IMR-90 (cell line): ENCODE results near the gene DOLPP1. TPM values are rescaled to one million over a fixed set of nuclear protein-coding genes. Genes with fewer than 3 reads are reported as not detected.

Source experiments
- ATAC-seq: fragments of 200-7000 bp; cut with Tn5 transposase; 2 replicates; pipeline ENCODE4 v1.9.1; 2020; ENCODE audit warnings: low read depth, mild to moderate bottlenecking, moderate library complexity
- BruUV-seq: library from RNA; stranded (reverse); fragments of 400-500 nt; replicated peaks from 2 replicates; lab custom pipeline; 2021; lab: Mats Ljungman, UMichigan
- CTCF ChIA-PET: fragments of 300-600 bp; formaldehyde crosslinking; extraction: SDS; loops from one replicate; lab custom pipeline; 2021; ENCODE audit warnings: antibody characterized with exemption; lab: Yijun Ruan, JAX
- POLR2A ChIA-PET: fragments of 300-600 bp; sonication (Branson Sonifier 250); formaldehyde crosslinking; loops from one replicate; lab custom pipeline; 2022; ENCODE audit warnings: antibody characterized with exemption; ENCODE audit not compliant: unreplicated experiment; lab: Charles Lee
- DNase-seq: peaks from one replicate; pipeline ENCODE4 v3.0.0; 2013
- H2AFZ ChIP-seq: replicated peaks from 2 replicates; pipeline ENCODE3; 2013; ENCODE audit warnings: low read length, mild to moderate bottlenecking; ENCODE audit not compliant: poor library complexity
- H2AK5ac ChIP-seq: 2 replicates; pipeline ENCODE4 v1.6.1; 2013; ENCODE audit warnings: low read depth, low read length, inconsistent platforms
- H2AK9ac ChIP-seq: replicated peaks from 2 replicates; pipeline ENCODE3; 2013; ENCODE audit warnings: mild to moderate bottlenecking, low read depth, low read length, moderate library complexity; ENCODE audit not compliant: poor library complexity
- H2BK120ac ChIP-seq: 2 replicates; pipeline ENCODE4 v1.6.1; 2013; ENCODE audit warnings: low read depth, low read length, inconsistent platforms
- H2BK15ac ChIP-seq: 3 replicates; pipeline ENCODE4 v1.6.1; 2013; ENCODE audit warnings: low read depth, low read length, inconsistent platforms
- H2BK20ac ChIP-seq: 2 replicates; pipeline ENCODE4 v1.6.1; 2013; ENCODE audit warnings: low read depth, mild to moderate bottlenecking, inconsistent platforms, low read length, moderate library complexity
- H2BK5ac ChIP-seq: 2 replicates; pipeline ENCODE4 v1.6.1; 2013; ENCODE audit warnings: mild to moderate bottlenecking, low read depth, low read length, inconsistent platforms; ENCODE audit not compliant: poor library complexity, severe bottlenecking
- H3K14ac ChIP-seq: replicated peaks from 2 replicates; pipeline ENCODE4 v1.6.1; 2013; ENCODE audit warnings: low read depth, low read length, inconsistent platforms
- H3K18ac ChIP-seq: 2 replicates; pipeline ENCODE4 v1.6.1; 2013; ENCODE audit warnings: low read depth, low read length, control low read depth
- H3K23ac ChIP-seq: 2 replicates; pipeline ENCODE4 v1.6.1; 2013; ENCODE audit warnings: low read depth, low read length, inconsistent platforms
- H3K27ac ChIP-seq: 2 replicates; pipeline ENCODE4 v1.5.1; 2013; ENCODE audit warnings: mild to moderate bottlenecking, control low read depth, low read length; ENCODE audit not compliant: insufficient read depth
- H3K27me3 ChIP-seq: 2 replicates; pipeline ENCODE4 v1.6.1; 2013; ENCODE audit warnings: low read length; ENCODE audit not compliant: control insufficient read depth, insufficient read depth
- H3K36me3 ChIP-seq: 2 replicates; pipeline ENCODE4 v1.6.1; 2013; ENCODE audit warnings: low read length, mixed read lengths; ENCODE audit not compliant: control insufficient read depth, insufficient read depth
- H3K4ac ChIP-seq: 2 replicates; pipeline ENCODE4 v1.6.1; 2013; ENCODE audit warnings: low read depth, low read length, inconsistent platforms
- H3K4me1 ChIP-seq: 2 replicates; pipeline ENCODE4 v1.6.1; 2013; ENCODE audit warnings: low read length, mixed read lengths; ENCODE audit not compliant: control insufficient read depth, insufficient read depth
- H3K4me2 ChIP-seq: 2 replicates; pipeline ENCODE4 v1.6.1; 2013; ENCODE audit warnings: low read depth, mild to moderate bottlenecking, control low read depth, low read length, moderate library complexity
- H3K4me3 ChIP-seq: 2 replicates; pipeline ENCODE4 v1.5.1; 2013; ENCODE audit warnings: low read depth, mild to moderate bottlenecking, control low read depth, low read length, moderate library complexity; ENCODE audit not compliant: insufficient read depth
- H3K56ac ChIP-seq: 2 replicates; pipeline ENCODE4 v1.6.1; 2013; ENCODE audit warnings: low read length, inconsistent platforms; ENCODE audit not compliant: insufficient read depth; ENCODE audit errors: extremely low read depth
- H3K79me1 ChIP-seq, 2 experiments: 2 replicates each; pipeline ENCODE4 v1.6.1; 2013; ENCODE audit warnings: low read length in 2 of 2, inconsistent platforms in 1 of 2, low read depth in 1 of 2
- H3K9ac ChIP-seq: 2 replicates; pipeline ENCODE4 v1.6.1; 2013; ENCODE audit warnings: low read depth, low read length, control low read depth
- H3K9me1 ChIP-seq: 2 replicates; pipeline ENCODE4 v1.6.1; 2013; ENCODE audit warnings: low read length, inconsistent platforms; ENCODE audit not compliant: insufficient read depth
- H3K9me3 ChIP-seq: 2 replicates; pipeline ENCODE4 v1.6.1; 2013; ENCODE audit warnings: low read length; ENCODE audit not compliant: control insufficient read depth, insufficient read depth
- H4K20me1 ChIP-seq: 2 replicates; pipeline ENCODE4 v1.6.1; 2013; ENCODE audit warnings: low read length, inconsistent platforms; ENCODE audit not compliant: insufficient read depth
- H4K5ac ChIP-seq: 2 replicates; pipeline ENCODE4 v1.6.1; 2013; ENCODE audit warnings: mild to moderate bottlenecking, low read depth, low read length, control low read depth
- H4K8ac ChIP-seq, 2 experiments: 2 replicates each; pipeline ENCODE4 v1.6.1; 2013; ENCODE audit warnings: low read depth in 2 of 2, low read length in 2 of 2, control low read depth in 1 of 2, inconsistent platforms in 1 of 2
- H4K91ac ChIP-seq: 2 replicates; pipeline ENCODE4 v1.6.1; 2013; ENCODE audit warnings: low read depth, low read length, inconsistent platforms; ENCODE audit not compliant: insufficient read depth
- BHLHE40 ChIP-seq: fragments of 150-350 bp; IDR thresholded peaks from 2 replicates; pipeline ENCODE4 v1.6.1; 2016; ENCODE audit warnings: mild to moderate bottlenecking, low read depth, low read length
- CEBPB ChIP-seq: IDR thresholded peaks from 2 replicates; pipeline ENCODE4 v1.6.1; 2012; ENCODE audit warnings: low read depth, low read length, improper control_type of control experiment
- CHD1 ChIP-seq: IDR thresholded peaks from 2 replicates; pipeline ENCODE4 v1.6.1; 2012; ENCODE audit warnings: low read depth, low read length, improper control_type of control experiment
- FOS ChIP-seq: fragments of 150-350 bp; IDR thresholded peaks from 2 replicates; pipeline ENCODE4 v1.6.1; 2016; ENCODE audit warnings: low read depth, low read length
- MAFK ChIP-seq: IDR thresholded peaks from 2 replicates; pipeline ENCODE4 v1.6.1; 2012; ENCODE audit warnings: low read depth, low read length, improper control_type of control experiment
- MAZ ChIP-seq: IDR thresholded peaks from 2 replicates; pipeline ENCODE4 v1.6.1; 2012; ENCODE audit warnings: low read depth, mild to moderate bottlenecking, low read length, improper control_type of control experiment, moderate library complexity, borderline replicate concordance
- MXI1 ChIP-seq: IDR thresholded peaks from 2 replicates; pipeline ENCODE4 v1.6.1; 2012; ENCODE audit warnings: low read depth, mild to moderate bottlenecking, low read length, moderate library complexity, borderline replicate concordance
- NFE2L2 ChIP-seq: fragments of 150-350 bp; IDR thresholded peaks from 2 replicates; pipeline ENCODE4 v1.6.1; 2016; ENCODE audit warnings: low read depth, mild to moderate bottlenecking, low read length
- POLR2A ChIP-seq: IDR thresholded peaks from 2 replicates; pipeline ENCODE4 v1.6.1; 2012; ENCODE audit warnings: mild to moderate bottlenecking, low read depth, low read length
- RAD21 ChIP-seq: IDR thresholded peaks from 2 replicates; pipeline ENCODE4 v1.6.1; 2012; ENCODE audit warnings: low read length, improper control_type of control experiment
- RCOR1 ChIP-seq: IDR thresholded peaks from 2 replicates; pipeline ENCODE4 v1.6.1; 2012; ENCODE audit warnings: mild to moderate bottlenecking, low read length, improper control_type of control experiment; ENCODE audit not compliant: insufficient replicate concordance
- RFX5 ChIP-seq: IDR thresholded peaks from 2 replicates; pipeline ENCODE4 v1.8.0; 2012; ENCODE audit warnings: low read depth, mild to moderate bottlenecking, low read length, moderate library complexity
- SMC3 ChIP-seq: fragments of 150-350 bp; IDR thresholded peaks from 2 replicates; pipeline ENCODE4 v1.6.1; 2016; ENCODE audit warnings: low read depth, mild to moderate bottlenecking, antibody characterized with exemption, low read length, moderate library complexity
- WGBS, 2 experiments: methylation state at CpG; one replicate each; pipeline versions ENCODE4 v1.1.5 to v1.1.7; 2013; ENCODE audit warnings: missing lambda C conversion rate in 2 of 2; ENCODE audit not compliant: insufficient read length in 1 of 2; ENCODE audit errors: extremely low coverage in 2 of 2; 5-methylcytosine and 5-hydroxymethylcytosine counted together
- dilution Hi-C: fragments of 300-500 bp; cut with HindIII; formaldehyde crosslinking; loops from one replicate; pipeline ENCODE4 v1.14.3; 2018; ENCODE audit warnings: low sequenced_read_pairs; ENCODE audit not compliant: unreplicated experiment
- in situ Hi-C: fragments of 300-500 bp; cut with MboI; formaldehyde crosslinking; loops from 3 replicates; pipeline ENCODE4 v1.14.3; 2019; ENCODE audit warnings: low sequenced_read_pairs, inconsistent platforms, mixed read lengths
- intact Hi-C: fragments of 100-400 bp; cut with micrococcal nuclease; formaldehyde crosslinking; loops from 2 replicates; pipeline ENCODE4 v1.10.0; 2022
- polyA plus RNA-seq, 3 experiments: library from polyadenylated mRNA; depleted of rRNA; stranded (reverse); fragments of >200 nt; gene quantifications; 2 replicates each; pipeline ENCODE4 v1.2.3, GENCODE V29; 2012; ENCODE audit warnings: low replicate concordance in 1 of 3
- total RNA-seq: library from RNA; depleted of rRNA; stranded (reverse); fragments of >200 nt; gene quantifications from 2 replicates; pipeline ENCODE4 v1.2.3, GENCODE V29; 2012
- TF ChIP-seq, protein P1 (sequence below): conservative IDR thresholded peaks from 2 replicates; pipeline ENCODE4 v1.5.1; 2012; ENCODE audit warnings: mild to moderate bottlenecking, low read depth, low read length, improper control_type of control experiment
- TF ChIP-seq, protein P2 (sequence below): fragments of 150-350 bp; IDR thresholded peaks from 2 replicates; pipeline ENCODE4 v1.6.1; 2017; ENCODE audit warnings: mild to moderate bottlenecking, antibody characterized with exemption, low read length, low read depth
- TF ChIP-seq, protein P3 (sequence below): fragments of 150-350 bp; IDR thresholded peaks from 2 replicates; pipeline ENCODE4 v1.6.1; 2016; ENCODE audit warnings: low read depth, mild to moderate bottlenecking, low read length, moderate library complexity, borderline replicate concordance

Gene DOLPP1
- total and polyA plus RNA-seq, 2 of the 4 experiments (the other 2 are of a cell fraction) = 7.0 to 16.5 TPM

DNA sequence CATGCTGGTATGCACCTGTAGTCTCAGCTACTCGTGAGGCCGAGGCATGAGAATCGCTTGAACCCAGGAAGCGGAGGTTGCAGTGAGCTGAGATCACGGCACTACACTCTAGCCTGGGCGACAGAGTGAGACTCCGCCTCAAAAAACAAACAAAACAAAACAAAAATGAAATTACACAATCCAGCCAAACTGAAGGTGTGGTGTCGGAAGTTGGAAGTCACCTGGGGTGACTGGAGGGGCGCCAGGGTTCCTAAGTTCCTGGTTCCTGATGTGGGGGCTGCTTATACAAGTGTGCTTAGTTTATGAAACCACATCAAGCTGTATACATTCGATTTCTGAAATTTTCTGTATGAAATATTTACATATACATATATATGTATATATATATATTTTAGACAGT, 3.7 kb upstream of the DOLPP1 start:
- Histone ChIP-seq H4K91ac (no peak overlapping the region), H3K56ac (no peak overlapping the region), H3K14ac (no peak overlapping the region), H2BK15ac (no peak overlapping the region), H3K27me3 (no peaks in the 10 kb centered on the region), H4K8ac (no peak overlapping the region), H3K4ac (no peak overlapping the region), H2AK9ac (no peak overlapping the region), H3K36me3 (no peaks in the 10 kb centered on the region), H2AK5ac (no peak overlapping the region), H2BK120ac (no peak overlapping the region), H2AFZ (no peak overlapping the region), H3K4me2 (no peak overlapping the region), H3K4me3 (no peak overlapping the region), H2BK5ac (no peak overlapping the region), H4K5ac (no peak overlapping the region), H2BK20ac (no peak overlapping the region), H3K27ac (no peak overlapping the region), H3K23ac (no peak overlapping the region), H3K9me3 (no peaks in the 10 kb centered on the region), H3K79me1 (peaks cover 9 to 19% of the 10 kb centered on the region in 2 experiments; a peak in 3 of 4 replicates), H3K18ac (no peak overlapping the region), H3K9me1 (peaks cover 2% of the 10 kb centered on the region; the same call in 1 of the 2 replicates), H4K20me1 (no peaks in the 10 kb centered on the region), H3K9ac (no peak overlapping the region), H3K4me1 (peaks cover 7% of the 10 kb centered on the region; the same call in 1 of the 2 replicates)
- WGBS, 2 experiments = 100% methylated on average over 1 of the region's 10 CpGs; no CpG with 5 or more reads in 1 of the 2 experiments
- in situ Hi-C loops (no loop called here), intact Hi-C loops (no loop called here), dilution Hi-C loops (no loop called here)
- no peak for DNase-seq
- no peak for ATAC-seq
- POLR2A ChIA-PET = no interaction called here
- no TSS peak for BruUV-seq
- CTCF ChIA-PET = no interaction called here
- TF ChIP-seq MAFK (no peak), CHD1 (no peak), FOS (no peak), RFX5 (no peak), MAZ (no peak), RCOR1 (no peak), CEBPB (no peak), MXI1 (no peak), BHLHE40 (no peak), RAD21 (no peak), NFE2L2 (no peak), POLR2A (no peak), SMC3 (no peak)
- TF ChIP-seq, protein P1, sequence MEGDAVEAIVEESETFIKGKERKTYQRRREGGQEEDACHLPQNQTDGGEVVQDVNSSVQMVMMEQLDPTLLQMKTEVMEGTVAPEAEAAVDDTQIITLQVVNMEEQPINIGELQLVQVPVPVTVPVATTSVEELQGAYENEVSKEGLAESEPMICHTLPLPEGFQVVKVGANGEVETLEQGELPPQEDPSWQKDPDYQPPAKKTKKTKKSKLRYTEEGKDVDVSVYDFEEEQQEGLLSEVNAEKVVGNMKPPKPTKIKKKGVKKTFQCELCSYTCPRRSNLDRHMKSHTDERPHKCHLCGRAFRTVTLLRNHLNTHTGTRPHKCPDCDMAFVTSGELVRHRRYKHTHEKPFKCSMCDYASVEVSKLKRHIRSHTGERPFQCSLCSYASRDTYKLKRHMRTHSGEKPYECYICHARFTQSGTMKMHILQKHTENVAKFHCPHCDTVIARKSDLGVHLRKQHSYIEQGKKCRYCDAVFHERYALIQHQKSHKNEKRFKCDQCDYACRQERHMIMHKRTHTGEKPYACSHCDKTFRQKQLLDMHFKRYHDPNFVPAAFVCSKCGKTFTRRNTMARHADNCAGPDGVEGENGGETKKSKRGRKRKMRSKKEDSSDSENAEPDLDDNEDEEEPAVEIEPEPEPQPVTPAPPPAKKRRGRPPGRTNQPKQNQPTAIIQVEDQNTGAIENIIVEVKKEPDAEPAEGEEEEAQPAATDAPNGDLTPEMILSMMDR = no peak
- TF ChIP-seq, protein P2, sequence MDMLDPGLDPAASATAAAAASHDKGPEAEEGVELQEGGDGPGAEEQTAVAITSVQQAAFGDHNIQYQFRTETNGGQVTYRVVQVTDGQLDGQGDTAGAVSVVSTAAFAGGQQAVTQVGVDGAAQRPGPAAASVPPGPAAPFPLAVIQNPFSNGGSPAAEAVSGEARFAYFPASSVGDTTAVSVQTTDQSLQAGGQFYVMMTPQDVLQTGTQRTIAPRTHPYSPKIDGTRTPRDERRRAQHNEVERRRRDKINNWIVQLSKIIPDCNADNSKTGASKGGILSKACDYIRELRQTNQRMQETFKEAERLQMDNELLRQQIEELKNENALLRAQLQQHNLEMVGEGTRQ = no peak
- TF ChIP-seq, protein P3, sequence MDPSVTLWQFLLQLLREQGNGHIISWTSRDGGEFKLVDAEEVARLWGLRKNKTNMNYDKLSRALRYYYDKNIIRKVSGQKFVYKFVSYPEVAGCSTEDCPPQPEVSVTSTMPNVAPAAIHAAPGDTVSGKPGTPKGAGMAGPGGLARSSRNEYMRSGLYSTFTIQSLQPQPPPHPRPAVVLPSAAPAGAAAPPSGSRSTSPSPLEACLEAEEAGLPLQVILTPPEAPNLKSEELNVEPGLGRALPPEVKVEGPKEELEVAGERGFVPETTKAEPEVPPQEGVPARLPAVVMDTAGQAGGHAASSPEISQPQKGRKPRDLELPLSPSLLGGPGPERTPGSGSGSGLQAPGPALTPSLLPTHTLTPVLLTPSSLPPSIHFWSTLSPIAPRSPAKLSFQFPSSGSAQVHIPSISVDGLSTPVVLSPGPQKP = no peak
